Stimulated activated CD4-positive, alpha-beta T cell treated with anti-CD3 and anti-CD28 coated beads, Interleukin-2, amount 100 ng/mL, for 24 hours (primary cell): Measurements from ENCODE around the gene POLDIP2.

Experiments used
- DNase-seq, 2 donors: peaks; one replicate each; pipeline ENCODE4 v3.0.0-alpha.2; 2020

The POLDIP2 gene

DNA sequence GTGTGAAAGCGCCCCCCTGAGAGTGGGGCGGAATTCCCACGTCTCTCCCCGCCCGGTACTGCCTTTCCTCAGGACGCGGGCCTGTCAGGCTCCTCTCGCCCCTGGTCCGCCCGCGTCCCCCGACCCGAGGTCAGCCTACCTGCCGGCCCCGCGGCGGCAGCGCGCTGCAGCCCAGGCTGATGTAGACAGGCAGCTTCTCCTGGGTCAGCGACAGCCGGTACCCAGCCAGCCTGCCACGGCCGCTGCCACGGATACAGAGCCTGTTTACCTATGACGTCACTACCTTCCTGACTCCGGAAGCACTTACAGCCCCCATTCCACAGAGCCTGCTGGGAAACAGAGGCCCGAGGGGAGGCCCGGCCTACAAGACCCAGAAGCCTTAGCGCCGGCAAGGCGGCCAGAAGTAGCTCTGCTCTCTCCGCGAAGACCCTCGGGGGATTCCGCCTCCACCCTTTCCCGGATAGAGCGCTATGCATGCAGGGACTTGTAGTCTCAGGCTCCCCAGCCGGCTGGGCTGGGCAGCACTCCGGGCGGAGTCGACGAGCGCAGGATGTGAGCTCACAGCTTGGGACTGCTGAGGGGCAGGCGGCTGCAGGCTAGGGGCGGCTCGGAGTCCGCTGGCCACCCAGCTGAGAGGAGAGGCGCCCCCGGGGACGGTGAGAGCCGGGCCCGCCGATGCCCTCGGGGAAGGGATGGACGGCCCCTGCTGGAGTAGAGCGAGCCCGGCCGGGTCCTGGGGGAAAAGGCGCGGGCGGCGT is 21.9 kb downstream of the POLDIP2 start, which contains the start of the genes IFT20 and TNFAIP1:
TSS of gene IFT20 (minus strand) at position 272 of the 758 bp plus-strand sequence. CDS start 3,487 bp downstream, outside the sequence.
TSS of gene TNFAIP1 (plus strand) at position 561 of the 758 bp plus-strand sequence. CDS start 3,761 bp downstream, outside the sequence.
- peak; percentile 94 to 98 for DNase-seq

GRCh38 chr17:28334666-28335200 is 22.6 kb downstream of the POLDIP2 start:
- no peak for DNase-seq

DNA sequence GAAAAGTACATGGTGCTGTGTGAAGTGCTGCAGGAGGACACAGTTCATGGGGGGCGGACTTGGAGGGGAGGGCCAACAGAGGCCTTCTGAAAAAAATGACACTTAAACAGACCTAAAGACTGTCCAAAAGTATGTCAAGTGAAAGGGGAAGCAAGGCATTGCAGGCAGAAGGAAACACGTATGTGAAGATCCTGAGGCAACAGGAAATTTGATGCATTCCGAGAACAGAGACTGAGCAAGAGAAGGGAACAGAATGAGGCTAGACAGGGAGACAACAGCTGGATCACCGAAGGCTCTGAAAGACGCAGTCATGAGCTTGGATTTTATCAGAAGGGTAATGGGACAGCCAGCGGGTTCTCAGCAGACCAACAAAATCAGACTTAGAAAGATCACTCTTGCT is 23.2 kb downstream of the POLDIP2 start:
- DNase-seq: no peak

GRCh38 chr17:28333083-28333746 is 24.1 kb downstream of the POLDIP2 start:
- DNase-seq: no peak

DNA sequence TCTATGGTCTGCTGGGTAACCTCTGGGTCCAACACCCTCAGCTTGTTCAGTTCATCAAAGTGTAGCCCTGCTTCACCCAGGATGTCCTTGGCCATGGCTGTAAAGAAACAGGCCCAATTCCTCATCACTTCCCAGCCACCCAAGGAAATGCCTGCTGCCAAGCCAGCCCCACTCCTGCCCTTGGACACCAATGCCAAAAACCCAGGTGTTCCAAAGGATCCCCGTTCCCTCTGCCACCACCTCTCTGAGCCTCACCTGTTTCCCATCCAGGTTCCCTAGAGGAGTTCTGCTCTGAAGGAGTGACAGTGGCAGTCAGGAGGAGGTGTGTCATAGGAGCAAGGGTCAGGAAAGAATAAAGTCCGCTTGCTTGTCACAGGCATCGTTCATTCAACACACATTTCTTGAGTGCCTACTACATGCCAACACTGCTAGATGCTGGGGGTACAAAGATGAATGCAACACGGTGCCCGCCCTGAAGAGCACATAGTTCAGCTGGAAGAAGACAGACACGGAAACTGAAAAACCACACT is 25.4 kb downstream of the POLDIP2 start:
- no peak for DNase-seq

- no peak for DNase-seq
Observed at GRCh38 chr17:28330671-28331070, 26.7 kb downstream of the POLDIP2 start.

- no peak for DNase-seq
Observed at GRCh38 chr17:28328325-28328724, 29.0 kb downstream of the POLDIP2 start.

GRCh38 chr17:28327709-28328108 is 29.6 kb downstream of the POLDIP2 start:
- no peak for DNase-seq

- peak in 1 of 2 donors; percentile 19 for DNase-seq
Observed at GRCh38 chr17:28327031-28327607, 30.2 kb downstream of the POLDIP2 start.

GRCh38 chr17:28326114-28326513 is 31.2 kb downstream of the POLDIP2 start:
- no peak for DNase-seq

DNA sequence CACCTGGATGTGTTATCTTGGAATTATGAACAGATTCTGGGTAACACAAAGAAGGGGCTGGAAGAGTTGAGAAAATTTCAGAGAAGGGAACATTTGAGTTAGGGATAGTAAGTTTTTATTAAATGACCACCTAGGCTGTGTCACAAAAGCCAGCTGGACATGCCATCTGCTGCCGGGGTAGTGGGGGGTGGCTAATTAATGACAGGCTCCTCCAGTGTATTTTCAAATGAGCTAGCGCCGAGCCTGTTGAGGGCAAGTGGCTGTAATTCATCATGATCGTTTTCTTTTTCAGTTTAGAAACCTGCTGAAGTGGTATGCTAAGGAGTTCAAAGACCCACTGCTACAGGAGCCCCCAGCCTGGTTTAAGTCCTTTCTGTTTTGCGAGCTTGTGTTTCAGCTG is 32.1 kb downstream of the POLDIP2 start:
- no peak for DNase-seq

GRCh38 chr17:28324781-28325180 is 32.5 kb downstream of the POLDIP2 start:
- DNase-seq: no peak

DNA sequence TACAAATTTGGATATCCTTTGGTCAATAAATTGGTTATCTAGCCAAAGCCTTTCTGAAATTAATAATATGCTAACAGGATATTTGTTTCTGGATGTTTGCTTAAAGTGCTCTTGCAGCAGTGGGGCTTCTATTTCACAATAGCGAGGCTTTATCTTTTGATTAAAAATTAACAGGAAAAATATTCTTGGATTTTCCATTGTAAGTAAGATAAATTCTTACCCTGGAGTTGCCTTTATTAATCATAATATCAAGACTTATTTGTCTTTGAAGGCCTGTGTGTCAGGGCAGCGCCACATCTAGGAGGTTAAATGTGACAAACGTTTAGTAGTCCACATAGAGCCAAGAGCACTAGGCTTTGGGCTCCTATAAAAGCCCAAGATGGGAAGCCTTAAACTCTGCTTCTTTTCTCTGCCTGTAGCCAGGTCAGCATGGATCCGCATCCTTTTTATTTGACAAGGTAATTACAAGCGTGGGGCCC is 33.0 kb downstream of the POLDIP2 start:
- DNase-seq: no peak

GRCh38 chr17:28320215-28321061 is 36.9 kb downstream of the POLDIP2 start:
- no peak for DNase-seq

GRCh38 chr17:28319598-28319935 is 37.8 kb downstream of the POLDIP2 start:
- no peak for DNase-seq

DNA sequence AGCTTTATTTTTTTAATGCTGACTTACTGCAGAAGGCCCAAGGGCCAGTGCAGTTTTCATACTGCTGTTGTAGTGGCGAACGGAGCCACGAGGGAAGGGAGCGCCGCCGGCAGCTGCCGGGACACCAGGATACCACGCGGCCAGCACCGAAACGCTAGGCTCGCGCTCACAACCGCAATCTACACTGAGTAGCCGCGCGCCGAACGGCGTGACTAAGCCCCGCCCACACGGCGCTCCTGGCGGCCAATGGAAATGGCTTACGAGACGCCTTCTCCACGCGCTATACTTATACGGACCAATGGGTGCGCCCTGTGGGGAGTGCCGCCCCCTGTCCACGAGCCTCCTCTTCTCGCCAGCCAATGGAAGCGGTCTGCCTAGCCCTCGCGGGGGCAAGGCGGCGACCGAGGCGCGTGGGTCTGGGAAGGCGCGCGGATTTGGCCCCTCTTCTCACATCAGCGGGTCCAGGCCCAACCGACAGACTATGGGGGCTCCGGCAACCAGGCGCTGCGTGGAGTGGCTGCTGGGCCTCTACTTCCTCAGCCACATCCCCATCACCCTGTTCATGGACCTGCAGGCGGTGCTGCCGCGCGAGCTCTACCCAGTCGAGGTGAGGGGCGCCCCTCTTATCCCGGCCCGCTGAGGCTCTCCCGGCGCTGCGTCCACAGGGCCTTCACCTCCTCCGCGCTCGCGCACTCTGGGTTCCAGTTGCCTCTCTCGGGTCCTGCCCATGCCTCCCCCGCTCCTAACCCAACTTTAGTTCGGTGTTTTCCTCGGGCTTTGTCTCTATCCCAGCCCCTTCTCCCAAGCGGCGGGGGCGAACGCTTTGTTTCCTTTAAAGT is 38.3 kb downstream of the POLDIP2 start, which contains the start of gene TMEM97:
TSS of gene TMEM97 (plus strand) at position 442 of the 839 bp plus-strand sequence. CDS start at position 482, 40 bp downstream.
- DNase-seq: peak; percentile 96 to 97

GRCh38 chr17:28317966-28318758 is 39.2 kb downstream of the POLDIP2 start:
- peak in 1 of 2 donors; percentile 28 for DNase-seq

GRCh38 chr17:28317099-28317965 is 40.0 kb downstream of the POLDIP2 start:
- DNase-seq: no peak
